Cardiac muscle cell (in vitro differentiated cells and primary cell): ENCODE data around the gene SLC22A3. TPM values are rescaled to one million over a fixed set of nuclear protein-coding genes. Genes with fewer than 3 reads are reported as not detected.
A peak's percentile ranks its signal among the peaks of the same experiment; 100 is the strongest.

ENCODE experiments used
- DNase-seq, 2 donors: peaks; one replicate each; pipeline versions ENCODE4 v3.0.0 to v3.0.0-alpha.2; 2010 to 2017; ENCODE audit warnings: low read depth in 1 of 2, low spot score in 1 of 2
- H3K27ac ChIP-seq: fragments of 200-600 bp; sonication (generic); 2 replicates; pipeline ENCODE4 v1.5.1; 2016
- H3K27me3 ChIP-seq: fragments of 200-600 bp; sonication (generic); 2 replicates; pipeline ENCODE4 v1.6.0; 2016; ENCODE audit warnings: control low read depth
- H3K36me3 ChIP-seq: fragments of 200-600 bp; sonication (generic); 2 replicates; pipeline ENCODE4 v1.5.1; 2016; ENCODE audit warnings: control low read depth
- H3K4me1 ChIP-seq: fragments of 200-600 bp; sonication (generic); 2 replicates; pipeline ENCODE4 v1.8.1; 2017; ENCODE audit warnings: low read depth, mild to moderate bottlenecking, mixed run types
- H3K4me3 ChIP-seq: fragments of 200-600 bp; sonication (generic); 2 replicates; pipeline ENCODE4 v1.5.1; 2016; ENCODE audit warnings: mild to moderate bottlenecking
- H3K9me3 ChIP-seq: fragments of 200-600 bp; sonication (generic); 2 replicates; pipeline ENCODE4 v1.5.1; 2017; ENCODE audit warnings: low read depth, mild to moderate bottlenecking, control low read depth
- polyA plus RNA-seq: library from polyadenylated mRNA; unstranded; fragments of >200 nt; fragmentation: Nextera tagmentation; extraction: Ambion mirVana; gene quantifications from 2 replicates; pipeline ENCODE4 v1.2.1, GENCODE V29; 2016
- total RNA-seq: library from RNA; depleted of rRNA; stranded (reverse); fragments of >200 nt; gene quantifications from 2 replicates; pipeline ENCODE4 v1.2.3, GENCODE V29; 2016
- TF ChIP-seq, protein P1 (sequence below): IDR thresholded peaks from 2 replicates; pipeline ENCODE4 v1.5.1; 2012; ENCODE audit warnings: low read depth, mild to moderate bottlenecking, low read length

Gene SLC22A3
- total and polyA plus RNA-seq, 2 experiments from 2014 or later: 0.74 TPM; not detected in 1

DNA sequence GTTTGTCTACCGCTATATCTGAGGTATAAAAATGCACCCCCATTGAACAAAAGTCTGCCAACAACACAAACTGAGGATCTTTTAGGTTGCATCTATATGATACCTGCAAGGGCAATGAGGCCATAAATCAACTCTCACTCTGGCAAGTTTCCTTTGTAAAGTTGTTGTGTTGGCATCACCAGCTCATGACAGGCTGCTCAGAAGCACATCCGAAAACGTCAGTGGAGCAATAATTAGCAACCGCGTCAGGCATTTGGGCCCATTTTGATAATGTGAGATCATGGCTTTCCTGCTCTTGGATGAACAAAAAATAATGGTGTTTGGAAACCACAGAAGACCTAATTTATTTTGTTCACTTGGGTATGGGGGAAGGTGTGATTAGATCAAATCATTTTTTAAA is 12.0 kb upstream of the SLC22A3 start:
- H3K9me3 ChIP-seq: no peaks in the 10 kb centered on the region
- no peak overlapping the region for H3K4me3 ChIP-seq
- TF ChIP-seq, protein P1, sequence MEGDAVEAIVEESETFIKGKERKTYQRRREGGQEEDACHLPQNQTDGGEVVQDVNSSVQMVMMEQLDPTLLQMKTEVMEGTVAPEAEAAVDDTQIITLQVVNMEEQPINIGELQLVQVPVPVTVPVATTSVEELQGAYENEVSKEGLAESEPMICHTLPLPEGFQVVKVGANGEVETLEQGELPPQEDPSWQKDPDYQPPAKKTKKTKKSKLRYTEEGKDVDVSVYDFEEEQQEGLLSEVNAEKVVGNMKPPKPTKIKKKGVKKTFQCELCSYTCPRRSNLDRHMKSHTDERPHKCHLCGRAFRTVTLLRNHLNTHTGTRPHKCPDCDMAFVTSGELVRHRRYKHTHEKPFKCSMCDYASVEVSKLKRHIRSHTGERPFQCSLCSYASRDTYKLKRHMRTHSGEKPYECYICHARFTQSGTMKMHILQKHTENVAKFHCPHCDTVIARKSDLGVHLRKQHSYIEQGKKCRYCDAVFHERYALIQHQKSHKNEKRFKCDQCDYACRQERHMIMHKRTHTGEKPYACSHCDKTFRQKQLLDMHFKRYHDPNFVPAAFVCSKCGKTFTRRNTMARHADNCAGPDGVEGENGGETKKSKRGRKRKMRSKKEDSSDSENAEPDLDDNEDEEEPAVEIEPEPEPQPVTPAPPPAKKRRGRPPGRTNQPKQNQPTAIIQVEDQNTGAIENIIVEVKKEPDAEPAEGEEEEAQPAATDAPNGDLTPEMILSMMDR: no peak
- H3K27me3 ChIP-seq: no peaks in the 10 kb centered on the region
- no peaks in the 10 kb centered on the region for H3K4me1 ChIP-seq
- no peak overlapping the region for H3K27ac ChIP-seq
- H3K36me3 ChIP-seq: no peaks in the 10 kb centered on the region
- no peak for DNase-seq

DNA sequence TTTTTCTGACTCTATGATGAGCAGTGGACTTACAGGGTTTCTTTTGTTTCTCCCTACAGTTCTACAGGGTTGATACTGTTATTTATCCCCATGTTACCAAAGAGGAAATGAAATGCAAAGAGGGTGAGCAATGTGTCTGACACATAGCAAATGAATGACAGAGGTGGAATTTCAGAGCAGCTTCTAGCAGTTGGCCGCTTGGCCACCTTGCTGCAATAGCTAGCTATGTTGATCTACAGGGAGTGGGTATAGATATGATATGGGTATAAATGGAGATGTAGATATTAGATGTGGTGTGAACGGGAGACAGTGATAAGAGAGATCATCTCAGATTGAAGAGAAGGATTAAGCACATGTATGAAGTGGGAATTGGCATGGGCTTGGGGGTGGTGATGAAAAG is 10.9 kb upstream of the SLC22A3 start:
- Histone ChIP-seq H3K9me3 (no peaks in the 10 kb centered on the region), H3K4me1 (no peaks in the 10 kb centered on the region), H3K27me3 (no peaks in the 10 kb centered on the region), H3K36me3 (no peaks in the 10 kb centered on the region), H3K4me3 (no peak overlapping the region), H3K27ac (no peak overlapping the region)
- TF ChIP-seq, protein P1: no peak
- DNase-seq: peak in 1 of 2 donors; percentile 51

DNA sequence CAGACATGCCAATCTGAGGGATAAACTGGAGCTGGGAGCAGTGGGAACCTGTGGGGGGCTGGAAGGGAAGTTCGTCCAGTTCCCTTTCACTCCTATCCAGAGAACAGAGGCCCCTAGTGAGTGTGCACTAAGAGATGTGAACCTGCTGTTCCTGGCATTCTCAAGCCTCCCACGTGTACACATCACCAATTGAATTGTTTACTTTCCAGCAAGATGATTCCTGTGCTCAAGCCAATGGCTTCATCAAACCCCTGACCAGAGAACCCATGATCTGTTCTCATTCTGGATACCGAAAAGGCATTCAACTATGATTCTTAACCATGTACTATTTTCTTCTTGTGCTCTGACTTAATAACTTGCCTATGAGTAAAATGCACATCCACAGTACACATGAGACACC is 10.2 kb upstream of the SLC22A3 start:
- TF ChIP-seq, protein P1: no peak
- no peaks in the 10 kb centered on the region for H3K4me1 ChIP-seq
- DNase-seq: no peak

DNA sequence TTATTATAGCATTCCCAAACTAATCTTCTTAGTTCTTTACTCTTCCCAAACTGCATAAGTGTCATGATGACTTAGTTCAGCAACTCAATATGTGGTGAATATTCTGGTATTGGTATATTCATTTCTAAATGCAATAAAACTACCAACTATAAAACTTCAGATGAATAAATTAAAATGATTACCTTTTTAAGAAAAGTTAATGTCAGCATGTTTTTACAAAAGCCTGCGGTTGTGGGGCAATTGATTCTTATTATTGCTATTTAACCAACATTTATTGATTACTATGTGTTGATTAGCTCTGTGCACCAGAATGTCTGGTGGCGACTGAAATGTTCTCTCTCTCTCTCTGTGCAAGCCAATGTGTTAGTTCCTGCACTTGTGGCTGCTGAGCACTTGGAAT is 5.0 kb upstream of the SLC22A3 start:
- Histone ChIP-seq H3K4me1 (no peaks in the 10 kb centered on the region), H3K27me3 (peaks cover 30% of the 10 kb centered on the region), H3K9me3 (no peaks in the 10 kb centered on the region), H3K27ac (no peak overlapping the region), H3K36me3 (no peaks in the 10 kb centered on the region), H3K4me3 (no peak overlapping the region)
- TF ChIP-seq, protein P1: no peak
- DNase-seq: no peak

More for the DNA sequence above, 10.2 kb upstream of the SLC22A3 start:
- no peaks in the 10 kb centered on the region for H3K27me3 ChIP-seq
- no peak overlapping the region for H3K27ac ChIP-seq
- H3K4me3 ChIP-seq: no peak overlapping the region
- H3K9me3 ChIP-seq: no peaks in the 10 kb centered on the region
- no peaks in the 10 kb centered on the region for H3K36me3 ChIP-seq

DNA sequence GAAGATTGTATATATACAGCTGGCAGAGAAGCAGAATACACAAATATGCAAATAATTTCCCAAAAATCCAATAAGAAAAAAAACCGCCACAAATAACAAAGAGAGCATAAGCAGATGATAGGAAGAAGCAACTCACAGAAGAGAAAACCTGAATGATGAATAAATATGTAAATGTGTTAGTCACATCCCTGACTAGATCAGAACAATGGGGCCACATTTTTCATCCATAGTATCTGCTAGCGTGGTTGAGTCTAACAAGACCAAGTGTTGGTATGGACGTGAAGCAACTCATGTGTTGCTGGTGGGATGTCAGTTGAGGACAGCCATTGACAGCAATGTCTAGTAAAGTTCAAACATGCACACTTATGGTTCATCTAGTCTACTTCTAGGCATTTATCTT is 3.9 kb upstream of the SLC22A3 start:
- Histone ChIP-seq H3K27ac (no peak overlapping the region), H3K4me3 (no peak overlapping the region), H3K27me3 (peaks cover 41% of the 10 kb centered on the region), H3K36me3 (no peaks in the 10 kb centered on the region), H3K4me1 (no peaks in the 10 kb centered on the region), H3K9me3 (no peaks in the 10 kb centered on the region)
- TF ChIP-seq, protein P1: no peak
- no peak for DNase-seq
